GM23338 (cell line): Measurements from ENCODE around the gene CADPS2.

Source experiments
- CREB1 ChIP-seq: fragments of 250-450 bp; sonication (Bioruptor Pico); IDR thresholded peaks from 2 replicates; pipeline ENCODE4 v1.5.0; 2020; ENCODE audit warnings: low read depth, mild to moderate bottlenecking, moderate library complexity
- CTCF ChIP-seq, 2 experiments: fragments of 200-600 bp in 1 of 2; sonication (generic) in 1 of 2; conservative IDR thresholded peaks; 2 replicates each; pipeline versions ENCODE4 v1.5.1 to v1.6.1; 2016 to 2017; ENCODE audit warnings: antibody characterized with exemption in 2 of 2, low read depth in 2 of 2, mild to moderate bottlenecking in 2 of 2, moderate library complexity in 1 of 2
- EZH2 ChIP-seq: fragments of 200-600 bp; sonication (generic); IDR thresholded peaks from one replicate; pipeline ENCODE4 v1.8.0; 2017; ENCODE audit warnings: antibody characterized with exemption, mild to moderate bottlenecking, low read depth; ENCODE audit not compliant: unreplicated experiment
- EZH2phosphoT487 ChIP-seq: fragments of 200-600 bp; sonication (generic); IDR thresholded peaks from one replicate; pipeline ENCODE4 v1.8.1; 2018; ENCODE audit warnings: antibody characterized with exemption; ENCODE audit not compliant: unreplicated experiment
- JUNB ChIP-seq: IDR thresholded peaks from one replicate; pipeline ENCODE4 v1.6.1; 2016; ENCODE audit warnings: antibody characterized with exemption; ENCODE audit not compliant: unreplicated experiment
- NANOG ChIP-seq: IDR thresholded peaks from 2 replicates; pipeline ENCODE4 v1.6.1; 2016; ENCODE audit warnings: antibody characterized with exemption, borderline replicate concordance
- POLR2AphosphoS5 ChIP-seq: IDR thresholded peaks from 2 replicates; pipeline ENCODE4 v1.6.1; 2016; ENCODE audit warnings: antibody characterized with exemption, low read depth
- STAT1 ChIP-seq: IDR thresholded peaks from one replicate; pipeline ENCODE4 v1.6.1; 2016; ENCODE audit warnings: antibody characterized with exemption; ENCODE audit not compliant: unreplicated experiment
- ZNF114 ChIP-seq: fragments of 250-450 bp; sonication (Bioruptor Pico); IDR thresholded peaks from 2 replicates; pipeline ENCODE4 v1.5.0; 2020; ENCODE audit warnings: mild to moderate bottlenecking, moderate library complexity
- ZNF331 ChIP-seq: fragments of 250-450 bp; sonication (Bioruptor Pico); IDR thresholded peaks from 2 replicates; pipeline ENCODE4 v1.5.0; 2020; ENCODE audit warnings: low read depth, mild to moderate bottlenecking, moderate library complexity
- TF ChIP-seq, protein P1 (sequence below): IDR thresholded peaks from 2 replicates; pipeline ENCODE4 v1.6.1; 2016; ENCODE audit warnings: antibody characterized with exemption
- TF ChIP-seq, protein P2 (sequence below): IDR thresholded peaks from one replicate; pipeline ENCODE4 v1.6.1; 2018; ENCODE audit warnings: antibody characterized with exemption; ENCODE audit not compliant: unreplicated experiment
- TF ChIP-seq, protein P3 (sequence below): fragments of 250-450 bp; sonication (Bioruptor Pico); IDR thresholded peaks from 2 replicates; pipeline ENCODE4 v1.5.0; 2020; ENCODE audit warnings: mild to moderate bottlenecking, moderate library complexity

DNA sequence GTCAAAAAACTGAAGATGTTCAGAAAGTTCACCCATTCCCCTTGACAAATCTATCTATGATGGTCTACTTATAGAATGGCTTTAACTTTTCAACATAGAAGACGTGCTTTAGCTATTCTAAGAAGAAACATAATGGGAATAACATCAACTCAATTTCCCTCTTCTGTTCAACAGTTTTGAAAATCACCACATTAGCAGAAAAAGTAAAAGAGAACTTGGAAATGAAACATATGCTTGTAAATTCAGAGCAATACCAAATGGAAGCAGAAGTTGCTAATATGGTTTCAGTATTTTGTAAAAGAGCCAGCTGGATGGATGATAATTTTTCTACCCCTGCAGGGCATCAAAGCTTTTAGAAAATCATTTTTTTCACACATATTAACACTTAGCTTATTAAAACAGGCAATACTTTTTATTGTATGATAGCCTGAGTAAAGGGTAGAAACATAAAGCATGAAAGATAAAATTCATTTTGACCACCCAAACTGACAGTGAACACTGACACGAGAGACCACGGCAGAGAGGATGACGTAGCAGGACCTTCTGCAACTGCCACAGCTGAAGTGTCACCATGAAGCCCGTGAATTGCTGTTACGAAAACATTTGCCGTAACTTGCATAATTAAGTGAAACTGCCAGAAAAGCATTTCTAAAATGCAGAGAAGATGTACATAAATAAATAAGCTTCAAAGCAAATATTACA is 542.5 kb downstream of the CADPS2 start:
- TF ChIP-seq CTCF (conservative IDR thresholded peaks at IDR 0.05; ENCODE audit: low read depth in 2 of 2): no peak
- no peak for TF ChIP-seq POLR2AphosphoS5
- no peak for TF ChIP-seq JUNB
- no peak for TF ChIP-seq EZH2phosphoT487
- TF ChIP-seq, protein P1, sequence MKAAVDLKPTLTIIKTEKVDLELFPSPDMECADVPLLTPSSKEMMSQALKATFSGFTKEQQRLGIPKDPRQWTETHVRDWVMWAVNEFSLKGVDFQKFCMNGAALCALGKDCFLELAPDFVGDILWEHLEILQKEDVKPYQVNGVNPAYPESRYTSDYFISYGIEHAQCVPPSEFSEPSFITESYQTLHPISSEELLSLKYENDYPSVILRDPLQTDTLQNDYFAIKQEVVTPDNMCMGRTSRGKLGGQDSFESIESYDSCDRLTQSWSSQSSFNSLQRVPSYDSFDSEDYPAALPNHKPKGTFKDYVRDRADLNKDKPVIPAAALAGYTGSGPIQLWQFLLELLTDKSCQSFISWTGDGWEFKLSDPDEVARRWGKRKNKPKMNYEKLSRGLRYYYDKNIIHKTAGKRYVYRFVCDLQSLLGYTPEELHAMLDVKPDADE: no peak
- no peak for TF ChIP-seq EZH2
- TF ChIP-seq, protein P2, sequence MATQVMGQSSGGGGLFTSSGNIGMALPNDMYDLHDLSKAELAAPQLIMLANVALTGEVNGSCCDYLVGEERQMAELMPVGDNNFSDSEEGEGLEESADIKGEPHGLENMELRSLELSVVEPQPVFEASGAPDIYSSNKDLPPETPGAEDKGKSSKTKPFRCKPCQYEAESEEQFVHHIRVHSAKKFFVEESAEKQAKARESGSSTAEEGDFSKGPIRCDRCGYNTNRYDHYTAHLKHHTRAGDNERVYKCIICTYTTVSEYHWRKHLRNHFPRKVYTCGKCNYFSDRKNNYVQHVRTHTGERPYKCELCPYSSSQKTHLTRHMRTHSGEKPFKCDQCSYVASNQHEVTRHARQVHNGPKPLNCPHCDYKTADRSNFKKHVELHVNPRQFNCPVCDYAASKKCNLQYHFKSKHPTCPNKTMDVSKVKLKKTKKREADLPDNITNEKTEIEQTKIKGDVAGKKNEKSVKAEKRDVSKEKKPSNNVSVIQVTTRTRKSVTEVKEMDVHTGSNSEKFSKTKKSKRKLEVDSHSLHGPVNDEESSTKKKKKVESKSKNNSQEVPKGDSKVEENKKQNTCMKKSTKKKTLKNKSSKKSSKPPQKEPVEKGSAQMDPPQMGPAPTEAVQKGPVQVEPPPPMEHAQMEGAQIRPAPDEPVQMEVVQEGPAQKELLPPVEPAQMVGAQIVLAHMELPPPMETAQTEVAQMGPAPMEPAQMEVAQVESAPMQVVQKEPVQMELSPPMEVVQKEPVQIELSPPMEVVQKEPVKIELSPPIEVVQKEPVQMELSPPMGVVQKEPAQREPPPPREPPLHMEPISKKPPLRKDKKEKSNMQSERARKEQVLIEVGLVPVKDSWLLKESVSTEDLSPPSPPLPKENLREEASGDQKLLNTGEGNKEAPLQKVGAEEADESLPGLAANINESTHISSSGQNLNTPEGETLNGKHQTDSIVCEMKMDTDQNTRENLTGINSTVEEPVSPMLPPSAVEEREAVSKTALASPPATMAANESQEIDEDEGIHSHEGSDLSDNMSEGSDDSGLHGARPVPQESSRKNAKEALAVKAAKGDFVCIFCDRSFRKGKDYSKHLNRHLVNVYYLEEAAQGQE: no peak
- no peak for TF ChIP-seq CREB1
- TF ChIP-seq ZNF114: no peak
- no peak for TF ChIP-seq ZNF331 (CRISPR knock-in tag)
- TF ChIP-seq NANOG: no peak
- no peak for TF ChIP-seq STAT1
- TF ChIP-seq, protein P3, sequence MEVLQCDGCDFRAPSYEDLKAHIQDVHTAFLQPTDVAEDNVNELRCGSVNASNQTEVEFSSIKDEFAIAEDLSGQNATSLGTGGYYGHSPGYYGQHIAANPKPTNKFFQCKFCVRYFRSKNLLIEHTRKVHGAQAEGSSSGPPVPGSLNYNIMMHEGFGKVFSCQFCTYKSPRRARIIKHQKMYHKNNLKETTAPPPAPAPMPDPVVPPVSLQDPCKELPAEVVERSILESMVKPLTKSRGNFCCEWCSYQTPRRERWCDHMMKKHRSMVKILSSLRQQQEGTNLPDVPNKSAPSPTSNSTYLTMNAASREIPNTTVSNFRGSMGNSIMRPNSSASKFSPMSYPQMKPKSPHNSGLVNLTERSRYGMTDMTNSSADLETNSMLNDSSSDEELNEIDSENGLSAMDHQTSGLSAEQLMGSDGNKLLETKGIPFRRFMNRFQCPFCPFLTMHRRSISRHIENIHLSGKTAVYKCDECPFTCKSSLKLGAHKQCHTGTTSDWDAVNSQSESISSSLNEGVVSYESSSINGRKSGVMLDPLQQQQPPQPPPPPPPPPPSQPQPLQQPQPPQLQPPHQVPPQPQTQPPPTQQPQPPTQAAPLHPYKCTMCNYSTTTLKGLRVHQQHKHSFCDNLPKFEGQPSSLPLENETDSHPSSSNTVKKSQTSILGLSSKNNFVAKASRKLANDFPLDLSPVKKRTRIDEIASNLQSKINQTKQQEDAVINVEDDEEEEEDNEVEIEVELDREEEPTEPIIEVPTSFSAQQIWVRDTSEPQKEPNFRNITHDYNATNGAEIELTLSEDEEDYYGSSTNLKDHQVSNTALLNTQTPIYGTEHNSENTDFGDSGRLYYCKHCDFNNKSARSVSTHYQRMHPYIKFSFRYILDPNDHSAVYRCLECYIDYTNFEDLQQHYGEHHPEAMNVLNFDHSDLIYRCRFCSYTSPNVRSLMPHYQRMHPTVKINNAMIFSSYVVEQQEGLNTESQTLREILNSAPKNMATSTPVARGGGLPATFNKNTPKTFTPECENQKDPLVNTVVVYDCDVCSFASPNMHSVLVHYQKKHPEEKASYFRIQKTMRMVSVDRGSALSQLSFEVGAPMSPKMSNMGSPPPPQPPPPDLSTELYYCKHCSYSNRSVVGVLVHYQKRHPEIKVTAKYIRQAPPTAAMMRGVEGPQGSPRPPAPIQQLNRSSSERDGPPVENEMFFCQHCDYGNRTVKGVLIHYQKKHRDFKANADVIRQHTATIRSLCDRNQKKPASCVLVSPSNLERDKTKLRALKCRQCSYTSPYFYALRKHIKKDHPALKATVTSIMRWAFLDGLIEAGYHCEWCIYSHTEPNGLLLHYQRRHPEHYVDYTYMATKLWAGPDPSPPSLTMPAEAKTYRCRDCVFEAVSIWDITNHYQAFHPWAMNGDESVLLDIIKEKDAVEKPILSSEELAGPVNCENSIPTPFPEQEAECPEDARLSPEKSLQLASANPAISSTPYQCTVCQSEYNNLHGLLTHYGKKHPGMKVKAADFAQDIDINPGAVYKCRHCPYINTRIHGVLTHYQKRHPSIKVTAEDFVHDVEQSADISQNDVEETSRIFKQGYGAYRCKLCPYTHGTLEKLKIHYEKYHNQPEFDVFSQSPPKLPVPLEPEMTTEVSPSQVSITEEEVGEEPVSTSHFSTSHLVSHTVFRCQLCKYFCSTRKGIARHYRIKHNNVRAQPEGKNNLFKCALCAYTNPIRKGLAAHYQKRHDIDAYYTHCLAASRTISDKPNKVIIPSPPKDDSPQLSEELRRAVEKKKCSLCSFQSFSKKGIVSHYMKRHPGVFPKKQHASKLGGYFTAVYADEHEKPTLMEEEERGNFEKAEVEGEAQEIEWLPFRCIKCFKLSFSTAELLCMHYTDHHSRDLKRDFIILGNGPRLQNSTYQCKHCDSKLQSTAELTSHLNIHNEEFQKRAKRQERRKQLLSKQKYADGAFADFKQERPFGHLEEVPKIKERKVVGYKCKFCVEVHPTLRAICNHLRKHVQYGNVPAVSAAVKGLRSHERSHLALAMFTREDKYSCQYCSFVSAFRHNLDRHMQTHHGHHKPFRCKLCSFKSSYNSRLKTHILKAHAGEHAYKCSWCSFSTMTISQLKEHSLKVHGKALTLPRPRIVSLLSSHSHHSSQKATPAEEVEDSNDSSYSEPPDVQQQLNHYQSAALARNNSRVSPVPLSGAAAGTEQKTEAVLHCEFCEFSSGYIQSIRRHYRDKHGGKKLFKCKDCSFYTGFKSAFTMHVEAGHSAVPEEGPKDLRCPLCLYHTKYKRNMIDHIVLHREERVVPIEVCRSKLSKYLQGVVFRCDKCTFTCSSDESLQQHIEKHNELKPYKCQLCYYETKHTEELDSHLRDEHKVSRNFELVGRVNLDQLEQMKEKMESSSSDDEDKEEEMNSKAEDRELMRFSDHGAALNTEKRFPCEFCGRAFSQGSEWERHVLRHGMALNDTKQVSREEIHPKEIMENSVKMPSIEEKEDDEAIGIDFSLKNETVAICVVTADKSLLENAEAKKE (CRISPR knock-in tag): no peak
